A673 (cell line): Measurements from ENCODE around the gene JSRP1. TPM values are rescaled to one million over a fixed set of nuclear protein-coding genes. Genes with fewer than 3 reads are reported as not detected.
"Not testable (repeated sequence)": the region's sequence is repeated elsewhere in the genome, so short reads cannot be mapped to it uniquely, and the experiment has no call there.

ENCODE experiments used
- BruUV-seq: library from RNA; stranded (reverse); fragments of 400-500 nt; replicated peaks from 2 replicates; lab custom pipeline; 2021; lab: Mats Ljungman, UMichigan
- CTCF ChIA-PET: fragments of 300-600 bp; sonication (Branson Sonifier 250); formaldehyde crosslinking; loops from one replicate; lab custom pipeline; 2022; ENCODE audit warnings: antibody characterized with exemption; lab: Charles Lee
- POLR2A ChIA-PET: fragments of 300-600 bp; sonication (Branson Sonifier 250); formaldehyde crosslinking; loops from one replicate; lab custom pipeline; 2022; ENCODE audit warnings: antibody characterized with exemption; ENCODE audit not compliant: low non-redundant PET; lab: Charles Lee
- DNase-seq: peaks from one replicate; pipeline ENCODE4 v3.0.0-alpha.2; 2015; ENCODE audit warnings: low spot score
- H3K27ac ChIP-seq: fragments of 200-600 bp; sonication (generic); 2 replicates; pipeline ENCODE4 v1.5.1; 2016; ENCODE audit warnings: mixed run types, low read depth, mild to moderate bottlenecking, mixed read lengths, antibody characterized with exemption, low read length; ENCODE audit not compliant: poor library complexity, severe bottlenecking
- H3K27me3 ChIP-seq: fragments of 200-600 bp; sonication (generic); replicated peaks from 2 replicates; pipeline ENCODE4 v1.6.1; 2017; ENCODE audit warnings: mixed run types, low read depth, mild to moderate bottlenecking, mixed read lengths, antibody characterized with exemption, low read length; ENCODE audit not compliant: insufficient read depth, poor library complexity
- H3K36me3 ChIP-seq: fragments of 200-600 bp; sonication (generic); 2 replicates; pipeline ENCODE4 v1.6.1; 2016; ENCODE audit warnings: mixed run types, mild to moderate bottlenecking, mixed read lengths, antibody characterized with exemption, low read length; ENCODE audit not compliant: insufficient read depth, poor library complexity, severe bottlenecking
- H3K4me1 ChIP-seq: fragments of 200-600 bp; sonication (generic); 2 replicates; pipeline ENCODE4 v1.6.1; 2017; ENCODE audit warnings: mixed run types, mild to moderate bottlenecking, mixed read lengths, antibody characterized with exemption, low read length; ENCODE audit not compliant: insufficient read depth, poor library complexity, severe bottlenecking
- H3K4me3 ChIP-seq: fragments of 200-600 bp; sonication (generic); 2 replicates; pipeline ENCODE4 v1.5.1; 2016; ENCODE audit warnings: low read depth, mixed run types, mild to moderate bottlenecking, mixed read lengths, low read length; ENCODE audit not compliant: poor library complexity, severe bottlenecking
- H3K9me3 ChIP-seq: fragments of 200-600 bp; sonication (generic); 2 replicates; pipeline ENCODE4 v1.6.1; 2016; ENCODE audit warnings: mixed run types, low read depth, mild to moderate bottlenecking, mixed read lengths, antibody characterized with exemption, low read length; ENCODE audit not compliant: poor library complexity, severe bottlenecking
- CTCF ChIP-seq: fragments of 300-800, 200-600 bp; sonication (generic); conservative IDR thresholded peaks from 2 replicates; pipeline ENCODE4 v1.5.1; 2017; ENCODE audit warnings: low read depth, mild to moderate bottlenecking, antibody characterized with exemption, low read length, moderate library complexity, mixed read lengths
- EZH2 ChIP-seq: fragments of 200-600 bp; sonication (generic); IDR thresholded peaks from 2 replicates; pipeline ENCODE4 v1.6.1; 2017; ENCODE audit warnings: borderline replicate concordance, low read depth, mild to moderate bottlenecking, mixed read lengths, antibody characterized with exemption, low read length; ENCODE audit not compliant: poor library complexity, severe bottlenecking
- intact Hi-C: fragments of 100-400 bp; cut with micrococcal nuclease; formaldehyde crosslinking; loops from one replicate; pipeline ENCODE4 v1.10.0; 2022; ENCODE audit not compliant: unreplicated experiment
- total RNA-seq: library from RNA; stranded (reverse); gene quantifications from 2 replicates; pipeline ENCODE4 v1.2.3, GENCODE V29; 2021

Gene JSRP1
- total RNA-seq, 1 experiment from 2014 or later, result 0.73 TPM

- Histone ChIP-seq H3K4me1 (no peaks in the 10 kb centered on the region), H3K36me3 (no peaks in the 10 kb centered on the region), H3K27me3 (no peaks in the 10 kb centered on the region), H3K4me3 (no peak overlapping the region), H3K9me3 (no peaks in the 10 kb centered on the region), H3K27ac (no peak overlapping the region)
- TF ChIP-seq EZH2 (no peak), CTCF (no peak)
- ChIA-PET POLR2A (no interaction called here), CTCF (interaction anchor here (0.6 kb wide), 1 partner anchor 13 kb away, joined by 3 read pairs; no protein-coding TSS in a partner anchor)
- intact Hi-C loops, result no loop called here
- DNase-seq, result no peak
- no TSS peak for BruUV-seq
Observed at GRCh38 chr19:2282862-2283237, 26.6 kb upstream of the JSRP1 start.

GRCh38 chr19:2282062-2282861 is 26.0 kb upstream of the JSRP1 start, which contains the start of gene PEAK3:
TSS of gene PEAK3 (minus strand) at chr19:2282175. CDS start at chr19:2280931, 1,244 bp downstream.
- Histone ChIP-seq H3K4me1 (no peaks in the 10 kb centered on the region), H3K4me3 (no peak within 1 kb of the TSS), H3K27me3 (no peaks in the 10 kb centered on the region), H3K27ac (no peak within 1 kb of the TSS), H3K9me3 (no peaks in the 10 kb centered on the region), H3K36me3 (no peaks in the 10 kb centered on the region)
- intact Hi-C loops, result no loop called here
- DNase-seq, result no peak
- TF ChIP-seq EZH2 (no peak), CTCF (no peak)
- ChIA-PET POLR2A (no interaction called here), CTCF (no interaction called here)
- no TSS peak for BruUV-seq

- H3K9me3 ChIP-seq, BruUV-seq, H3K36me3 ChIP-seq, H3K4me3 ChIP-seq, H3K27me3 ChIP-seq, DNase-seq, intact Hi-C loops, CTCF ChIA-PET, H3K4me1 ChIP-seq, H3K27ac ChIP-seq: not testable (repeated sequence)
- POLR2A ChIA-PET, result interaction anchor here (0.6 kb wide), 1 partner anchor 25 kb away, joined by 6 read pairs; the partner anchor contains the start of gene JSRP1
Observed at GRCh38 chr19:2281265-2282061, 25.2 kb upstream of the JSRP1 start.
